Stimulated activated naive CD4-positive, alpha-beta T cell treated with Interleukin-2 at 50 U/mL for 16 hours (primary cell): ENCODE data around the gene POLK.
"Not testable (repeated sequence)": the region's sequence is repeated elsewhere in the genome, so short reads cannot be mapped to it uniquely, and the experiment has no call there.

Experiments used
- DNase-seq: peaks from one replicate; lab custom pipeline; 2025; lab: John Stamatoyannopoulos, UW

Gene POLK

DNA sequence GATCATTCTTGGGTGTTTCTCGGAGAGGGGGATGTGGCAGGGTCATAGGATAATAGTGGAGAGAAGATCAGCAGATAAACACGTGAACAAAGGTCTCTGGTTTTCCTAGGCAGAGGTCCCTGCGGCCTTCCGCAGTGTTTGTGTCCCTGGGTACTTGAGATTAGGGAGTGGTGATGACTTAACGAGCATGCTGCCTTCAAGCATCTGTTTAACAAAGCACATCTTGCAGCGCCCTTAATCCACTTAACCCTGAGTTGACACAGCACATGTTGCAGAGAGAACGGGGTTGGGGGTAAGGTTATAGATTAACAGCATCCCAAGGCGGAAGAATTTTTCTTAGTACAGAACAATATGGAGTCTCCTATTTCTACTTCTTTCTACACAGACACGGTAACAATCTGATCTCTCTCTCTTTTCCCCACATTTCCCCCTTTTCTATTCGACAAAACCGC lies 99.2 kb downstream of the POLK start:
- DNase-seq: not testable (repeated sequence)

DNA sequence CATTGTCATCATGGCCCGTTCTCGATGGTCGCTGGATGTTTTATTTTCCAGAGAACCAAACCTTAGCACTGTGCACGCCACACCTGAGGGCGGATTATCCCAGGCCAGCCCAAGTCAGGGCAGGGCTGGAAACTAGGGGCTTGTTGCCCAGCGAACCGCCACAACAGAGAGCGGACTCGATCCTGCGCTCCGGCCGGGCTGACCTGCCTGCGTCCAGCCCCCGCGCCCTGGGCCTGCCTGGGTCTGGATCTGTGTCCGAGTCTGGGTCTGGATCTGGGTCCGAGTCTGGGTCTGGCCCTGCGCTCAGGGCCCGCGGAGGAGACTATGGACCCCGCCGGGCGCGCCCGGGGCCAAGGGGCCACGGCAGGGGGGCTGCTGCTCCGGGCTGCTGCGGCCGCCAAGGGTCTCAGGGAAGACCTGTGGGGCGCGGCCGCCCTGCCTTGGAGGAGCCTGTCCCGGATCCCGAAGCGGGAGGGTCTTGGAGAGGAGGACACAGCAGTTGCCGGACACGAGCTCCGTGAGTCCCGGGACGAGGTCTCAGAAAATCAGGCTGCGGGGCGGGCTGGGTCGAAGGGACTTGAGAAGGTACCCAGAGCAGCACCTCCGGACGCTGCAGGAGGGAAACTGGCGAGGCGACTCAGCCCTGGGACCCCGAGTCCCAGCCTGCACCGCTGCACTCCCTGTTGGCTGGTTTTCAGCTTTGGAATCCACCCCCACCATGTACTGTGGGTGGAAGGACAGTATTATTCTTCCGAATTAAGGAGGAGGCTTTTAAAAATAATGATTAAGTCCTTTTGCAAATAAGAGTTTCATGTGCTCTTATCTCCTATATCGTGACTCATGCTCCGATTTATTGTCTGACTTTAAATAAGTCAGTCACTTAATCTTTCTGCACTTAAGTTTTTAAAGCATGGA lies 99.9 kb downstream of the POLK start, which contains the start of gene ANKDD1B:
Gene ANKDD1B (plus strand): TSS at position 143 of the 915 bp plus-strand sequence. CDS start 182 bp downstream, at position 325.
- DNase-seq: no peak

DNA sequence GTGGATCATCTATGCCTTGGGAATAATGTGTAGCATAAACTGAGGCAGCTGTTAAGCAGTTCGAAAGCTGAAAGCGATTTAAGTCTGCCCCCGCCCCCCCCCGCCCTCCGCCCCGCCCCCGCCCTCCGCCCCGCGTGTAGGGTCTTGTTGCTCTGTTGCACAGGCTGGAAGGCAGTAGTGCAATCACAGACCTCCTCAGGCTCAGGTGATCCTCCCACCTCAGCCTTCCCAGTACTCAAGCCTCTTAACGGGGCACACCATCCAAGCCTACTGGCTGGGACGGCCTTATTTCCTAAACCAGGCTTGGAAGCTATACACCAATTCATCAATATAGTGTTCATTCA lies 100.5 kb downstream of the POLK start:
- no peak for DNase-seq

DNA sequence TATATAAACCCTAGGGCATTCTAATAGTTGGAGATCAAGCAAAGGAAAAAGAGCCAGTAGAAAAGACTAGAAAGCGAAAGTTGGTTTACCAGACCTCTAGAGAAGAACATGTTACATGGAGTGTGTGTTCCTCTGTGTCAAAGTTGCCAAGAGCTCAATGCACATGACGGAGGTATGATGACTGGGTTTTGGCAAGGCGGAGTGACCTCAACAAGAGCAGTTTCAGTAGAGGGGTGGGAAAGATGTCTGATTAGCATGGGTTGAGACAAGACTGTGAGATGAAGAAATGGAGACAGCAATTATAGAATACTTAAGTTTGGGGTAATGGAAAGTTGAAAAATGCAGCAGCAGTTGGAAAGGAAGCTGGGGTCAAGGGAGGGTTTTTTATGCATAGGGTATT lies 101.2 kb downstream of the POLK start:
- no peak for DNase-seq

DNA sequence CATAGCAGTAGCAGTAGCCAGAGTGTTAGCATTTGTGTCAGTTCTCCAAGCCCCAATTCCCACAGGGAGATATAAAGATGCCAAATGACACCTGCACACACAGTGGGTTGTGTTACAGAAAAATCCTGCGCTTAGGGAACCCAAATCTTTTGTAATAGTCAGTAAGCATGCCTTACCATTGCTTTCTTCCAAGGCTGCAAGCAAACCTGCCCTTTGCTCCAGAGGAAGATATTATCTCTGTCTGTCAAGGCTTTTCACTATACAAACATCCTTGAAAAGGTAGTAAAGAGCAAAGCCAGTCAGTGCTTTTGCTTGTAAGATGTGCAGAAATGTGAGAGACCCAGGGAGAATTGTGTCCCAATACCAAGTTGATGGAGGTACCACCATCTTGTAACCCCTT lies 102.5 kb downstream of the POLK start:
- DNase-seq: no peak

DNA sequence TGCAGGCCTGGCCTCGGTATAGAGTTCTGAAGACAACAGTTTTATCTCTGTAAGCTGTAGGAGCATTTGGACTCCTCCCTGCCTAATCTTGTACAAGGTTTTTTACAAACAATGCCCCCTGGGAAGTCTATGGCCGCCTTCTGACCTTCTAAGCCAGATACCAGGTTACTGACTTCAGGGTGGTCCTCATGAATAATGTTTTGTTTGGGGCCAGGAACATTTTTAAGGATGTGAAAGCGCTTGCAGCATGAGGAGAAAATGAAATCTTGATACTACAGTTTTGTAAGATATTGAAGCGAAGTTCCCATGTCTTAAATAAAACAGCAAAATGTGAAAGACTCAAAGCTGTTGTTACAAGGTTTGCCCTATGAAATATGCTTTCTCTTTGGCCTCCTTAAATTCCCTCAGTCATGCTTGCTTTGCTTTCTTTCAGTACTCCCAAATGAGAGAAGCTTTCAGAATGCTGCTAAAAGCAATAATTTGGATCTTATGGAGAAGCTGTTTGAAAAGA lies 104.7 kb downstream of the POLK start:
- DNase-seq: no peak

DNA sequence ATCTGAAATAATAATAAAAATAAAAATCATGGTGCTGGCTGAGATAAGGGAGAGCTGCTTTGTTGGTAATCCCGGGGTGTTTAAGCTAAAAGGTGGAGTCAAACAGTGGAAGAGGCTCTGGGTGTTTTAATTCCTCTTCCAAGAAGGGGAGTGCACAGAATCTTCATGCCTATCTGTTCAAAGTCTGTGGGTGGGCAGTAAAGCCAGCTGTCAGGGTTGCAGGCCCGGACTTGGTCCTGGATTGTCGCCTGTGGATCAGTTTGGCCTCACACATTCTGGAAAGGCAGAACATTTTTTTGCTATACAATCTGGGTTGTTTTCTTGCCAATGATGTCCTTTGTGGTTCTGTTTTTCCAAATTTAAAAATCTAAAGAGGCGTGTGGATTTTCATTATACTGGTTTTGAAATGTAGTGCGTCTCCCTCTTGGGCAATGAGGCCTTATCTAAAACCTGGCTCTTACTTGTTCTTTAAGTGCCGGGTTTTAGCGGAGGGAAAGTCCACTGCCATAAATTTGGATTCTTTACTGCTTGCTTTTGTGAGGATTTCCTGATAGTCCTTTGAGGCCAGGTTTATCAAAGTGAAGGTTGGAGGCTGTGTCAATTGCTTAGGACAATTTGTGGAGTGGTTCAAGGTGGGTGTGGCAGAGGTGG lies 105.4 kb downstream of the POLK start:
- DNase-seq: no peak

DNA sequence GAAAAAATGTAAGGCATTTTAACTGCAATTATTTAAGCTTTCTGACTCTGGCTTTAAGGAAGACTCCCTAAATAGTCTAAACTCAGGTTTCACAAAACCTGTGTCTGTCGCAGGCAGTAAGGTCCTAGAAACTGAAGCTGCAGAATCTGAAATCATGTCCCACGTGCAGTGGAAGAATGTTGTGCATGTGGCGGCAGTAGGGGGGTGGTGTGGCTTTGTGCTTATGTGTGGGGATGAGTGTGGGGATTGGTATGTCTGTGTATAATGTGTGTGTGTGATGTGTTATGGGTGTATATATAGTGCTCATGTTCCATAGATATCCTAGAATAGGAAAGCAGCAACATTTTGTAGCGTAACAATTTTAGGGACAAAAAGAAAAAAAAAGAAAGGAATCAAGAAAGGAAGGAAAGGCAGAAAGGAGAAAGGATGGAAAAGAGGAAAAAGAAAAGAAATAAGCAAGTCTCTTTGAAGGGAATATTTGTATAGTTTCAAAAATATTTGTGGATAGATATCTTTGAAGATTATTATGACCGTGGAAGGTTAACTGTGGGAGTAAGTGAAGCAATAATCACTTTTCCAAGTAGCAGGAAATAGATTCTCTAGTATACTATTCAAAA lies 106.2 kb downstream of the POLK start:
- no peak for DNase-seq

DNA sequence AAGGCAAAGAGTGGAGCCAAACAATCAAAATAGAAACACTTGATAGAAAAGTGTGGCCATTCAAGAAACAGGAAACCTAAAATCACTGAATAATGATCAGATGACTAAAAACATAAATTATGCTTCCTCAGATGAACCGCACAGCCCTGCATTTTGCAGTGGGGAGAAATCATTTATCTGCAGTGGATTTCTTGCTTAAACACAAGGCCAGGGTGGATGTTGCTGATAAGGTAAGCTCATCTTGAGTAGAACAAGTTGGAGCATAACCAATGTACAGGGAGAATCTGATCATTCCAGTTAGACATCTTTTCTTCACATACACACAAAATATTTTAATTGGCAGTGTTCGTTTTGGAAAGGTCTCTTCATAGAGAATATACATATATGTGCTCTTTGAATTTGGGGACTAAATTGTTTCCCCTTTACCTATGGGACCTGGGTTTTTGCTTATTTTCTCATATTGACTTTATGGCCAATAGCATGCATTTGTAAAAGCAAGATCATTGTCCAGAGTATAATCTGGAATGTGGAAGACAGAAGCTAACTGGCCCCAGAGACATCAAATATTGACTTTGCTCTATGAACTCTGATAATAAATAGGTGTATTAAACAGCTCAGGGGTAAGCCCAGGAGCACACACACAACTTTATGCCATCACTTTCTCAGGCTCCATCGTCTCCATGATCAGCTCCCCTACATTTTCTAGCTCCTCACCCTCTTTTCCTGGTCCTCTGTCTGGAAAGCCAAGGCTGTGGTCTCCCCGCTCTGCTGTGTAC lies 108.7 kb downstream of the POLK start:
- DNase-seq: no peak

DNA sequence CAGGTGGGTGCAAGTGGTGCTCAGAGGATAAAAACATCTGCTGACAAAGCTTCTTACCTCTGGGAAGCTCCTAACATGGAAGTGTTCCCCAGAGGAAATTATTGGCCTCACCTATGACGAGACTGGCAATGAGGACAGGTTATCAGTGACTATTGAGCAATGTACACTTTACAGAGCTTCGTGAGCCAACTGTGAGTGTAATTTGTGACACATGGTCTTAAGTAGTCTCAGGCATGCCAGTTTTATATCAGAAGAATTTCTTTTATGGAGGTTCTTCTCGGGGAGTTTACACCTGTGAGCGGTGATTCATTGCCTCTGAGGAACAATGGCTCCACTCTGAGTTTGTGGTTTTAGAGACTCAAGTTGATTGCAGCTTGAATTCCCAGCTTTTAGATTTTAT lies 110.9 kb downstream of the POLK start:
- no peak for DNase-seq

DNA sequence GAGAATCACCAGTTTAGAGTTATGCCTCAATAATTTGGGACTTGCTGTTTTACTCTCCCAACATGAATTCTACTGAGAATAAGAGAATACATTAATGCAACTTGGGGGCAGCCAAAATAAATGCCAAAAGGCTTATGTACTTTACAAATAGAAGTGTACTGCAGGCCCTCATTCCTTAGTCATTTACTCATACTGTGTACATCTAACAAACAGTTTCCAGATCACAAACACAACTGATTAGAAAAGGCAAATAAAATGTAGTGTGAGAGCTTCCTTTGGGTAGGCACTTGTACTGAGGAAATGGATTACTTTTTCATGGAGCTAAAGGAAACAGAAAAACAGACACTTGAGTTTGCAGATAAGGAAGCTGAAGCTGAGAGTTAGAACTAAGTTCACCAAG lies 112.2 kb downstream of the POLK start:
- DNase-seq: no peak

DNA sequence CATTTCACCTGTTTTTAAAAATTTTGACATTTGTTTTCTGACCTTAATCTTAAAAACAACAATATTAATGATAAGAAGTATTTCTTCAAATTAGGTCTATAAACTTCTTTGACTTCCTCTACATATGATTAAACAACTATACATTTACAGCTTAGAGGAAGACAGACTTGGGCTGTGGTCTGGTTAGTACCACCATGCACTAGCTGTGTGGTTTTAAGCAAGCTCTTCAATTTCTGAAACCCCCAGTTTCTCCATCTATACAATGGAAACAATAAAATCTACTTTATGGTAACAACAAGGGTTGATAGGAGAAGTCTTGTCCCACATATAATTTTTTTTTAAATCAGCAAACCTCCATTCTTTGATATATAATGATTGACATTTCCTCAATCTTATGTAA lies 115.3 kb downstream of the POLK start:
- no peak for DNase-seq

DNA sequence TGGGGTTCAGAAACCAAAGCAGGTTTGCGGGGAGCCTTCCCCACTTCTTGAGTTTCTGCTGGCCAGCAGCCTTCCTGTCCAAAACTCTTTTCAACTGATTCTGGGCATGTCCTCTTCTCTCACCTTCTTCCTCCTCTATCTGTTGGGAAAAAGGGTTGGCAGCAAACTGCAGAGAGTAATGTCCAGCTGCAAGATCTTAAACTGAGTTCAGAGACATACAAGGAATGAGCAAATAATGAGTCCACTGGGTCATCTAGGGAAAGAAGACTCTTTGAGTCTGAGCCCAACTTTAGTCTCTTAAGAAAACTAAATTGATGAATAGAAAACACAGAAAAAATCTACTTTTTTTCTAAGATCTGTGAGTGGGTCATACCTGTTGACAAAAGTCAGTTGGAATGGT lies 116.1 kb downstream of the POLK start:
- DNase-seq: no peak

DNA sequence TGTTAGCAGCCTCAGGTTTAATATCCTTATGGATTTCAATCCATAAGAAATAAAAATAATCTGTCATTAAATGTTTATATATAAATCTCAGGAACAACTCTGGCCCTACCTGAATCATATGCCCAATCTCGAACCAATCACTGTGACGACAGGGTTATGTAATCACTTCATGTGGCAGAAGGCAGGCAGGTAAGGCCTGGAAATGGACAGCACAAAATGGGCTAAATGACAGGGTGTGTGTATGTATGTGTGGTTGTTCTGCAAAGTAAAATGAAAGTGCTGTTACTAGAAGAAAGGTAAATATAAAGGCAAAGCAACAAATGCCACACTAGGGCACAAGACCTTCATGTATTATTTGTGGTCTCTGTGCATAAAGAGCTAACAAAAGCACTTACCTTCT lies 119.2 kb downstream of the POLK start:
- DNase-seq: no peak

DNA sequence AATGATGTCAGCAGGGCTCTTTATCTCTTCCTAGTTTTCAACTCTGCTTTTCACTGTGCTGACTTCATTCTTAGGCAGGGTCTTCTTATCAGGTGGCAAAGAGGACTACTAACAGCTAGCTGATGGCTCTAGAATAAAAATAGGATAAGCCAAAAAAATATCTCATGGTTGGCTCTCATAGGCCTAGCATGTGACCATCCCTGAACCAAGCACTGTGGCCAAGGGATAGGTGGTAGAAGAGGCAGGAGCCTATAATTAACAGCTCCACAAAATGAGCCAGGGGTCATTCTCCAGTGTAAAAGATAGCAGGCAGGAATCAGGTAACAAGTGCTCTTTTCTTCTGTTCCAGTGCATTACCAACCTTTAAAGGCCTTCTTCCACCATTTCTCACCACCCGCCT lies 120.6 kb downstream of the POLK start:
- DNase-seq: no peak

DNA sequence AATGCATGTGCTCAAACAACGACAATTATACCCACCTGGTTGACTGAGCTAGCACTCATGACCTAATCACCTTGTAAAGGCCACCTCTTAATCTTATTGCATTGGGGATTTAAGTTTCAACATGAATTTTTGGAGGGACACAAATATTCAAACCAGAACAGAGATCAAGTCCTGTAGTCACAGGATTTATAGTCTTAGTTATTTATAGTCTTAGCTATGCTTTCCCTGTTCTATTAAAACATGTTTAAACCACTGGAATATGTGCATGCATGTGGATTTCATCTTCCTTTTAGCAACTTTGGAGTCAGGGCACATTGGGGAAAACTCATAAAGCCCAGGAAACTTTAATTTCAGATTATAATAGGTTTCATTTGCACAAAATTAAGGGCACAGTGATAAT lies 126.3 kb downstream of the POLK start:
- DNase-seq: no peak

DNA sequence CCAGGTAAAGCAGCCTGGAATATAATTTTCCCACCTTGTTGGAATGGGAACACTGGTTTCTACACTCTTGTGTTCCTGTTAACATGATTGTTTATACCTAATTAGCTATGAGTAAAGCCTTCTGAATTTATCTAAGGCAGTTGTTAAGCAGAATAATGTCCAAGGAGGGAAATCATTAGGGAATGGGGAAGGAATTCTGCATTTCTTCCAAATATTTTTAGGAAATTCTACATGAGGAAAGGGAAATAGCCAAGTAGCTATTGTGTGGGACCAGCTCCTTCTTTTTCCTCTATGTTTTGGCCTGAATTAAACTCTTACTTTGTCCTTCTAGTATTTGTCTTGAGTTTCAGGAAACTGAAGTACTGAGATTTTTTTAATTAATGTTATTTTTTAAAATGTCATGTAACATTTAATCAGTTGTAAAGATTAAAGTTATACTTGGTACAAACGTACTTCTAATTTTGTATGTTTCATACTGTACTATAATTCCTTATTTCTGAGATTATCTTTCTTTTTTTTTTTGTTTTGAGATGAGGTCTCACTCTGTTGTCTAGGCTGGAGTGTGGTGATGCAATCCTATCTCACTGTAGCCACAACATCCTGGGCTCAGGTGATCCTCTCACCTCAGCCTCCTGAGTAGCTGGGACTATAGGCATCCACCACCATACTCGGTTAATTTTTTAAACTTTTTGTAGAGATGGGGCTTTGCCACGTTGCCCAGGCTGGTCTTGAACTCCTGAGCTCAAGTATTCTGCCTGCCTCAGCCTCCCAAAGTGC lies 128.0 kb downstream of the POLK start:
- DNase-seq: no peak

DNA sequence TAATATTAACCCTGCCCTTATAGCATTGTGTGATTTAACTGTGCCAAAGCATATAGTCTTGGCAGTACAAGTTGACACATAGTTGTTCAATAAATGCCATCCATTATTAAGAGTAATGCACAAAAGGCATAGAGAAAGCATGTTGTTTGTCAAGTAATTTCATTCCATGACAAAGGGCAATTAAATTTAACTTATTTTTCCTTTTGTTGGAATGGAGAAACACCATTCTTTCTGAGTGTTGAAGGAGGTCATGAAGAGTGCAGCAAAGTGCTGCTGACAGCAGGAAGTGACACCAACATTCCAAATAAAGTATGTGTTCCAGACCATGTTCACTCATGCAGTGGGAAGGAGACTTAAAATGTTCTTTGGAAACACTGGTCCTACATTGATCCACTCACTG lies 128.7 kb downstream of the POLK start:
- no peak for DNase-seq

DNA sequence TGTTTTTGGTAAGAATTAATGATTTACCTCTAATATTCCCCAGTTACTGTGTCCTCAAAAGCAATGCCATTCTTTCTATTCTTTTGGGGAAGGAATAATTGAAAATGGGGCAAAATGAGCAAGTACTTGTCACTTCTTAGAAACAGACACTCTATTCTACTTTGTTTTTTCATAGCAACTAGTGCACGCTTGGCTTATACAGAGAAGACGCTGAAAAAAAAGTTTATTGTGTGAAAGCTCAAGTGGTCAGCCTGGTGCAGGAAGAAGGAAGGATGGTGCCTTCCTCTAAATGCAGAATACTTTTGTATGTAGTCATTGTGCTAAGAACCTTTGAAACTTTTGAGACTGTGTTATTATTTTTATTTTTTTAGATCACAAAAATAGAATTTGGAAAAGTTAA lies 129.1 kb downstream of the POLK start:
- DNase-seq: no peak

DNA sequence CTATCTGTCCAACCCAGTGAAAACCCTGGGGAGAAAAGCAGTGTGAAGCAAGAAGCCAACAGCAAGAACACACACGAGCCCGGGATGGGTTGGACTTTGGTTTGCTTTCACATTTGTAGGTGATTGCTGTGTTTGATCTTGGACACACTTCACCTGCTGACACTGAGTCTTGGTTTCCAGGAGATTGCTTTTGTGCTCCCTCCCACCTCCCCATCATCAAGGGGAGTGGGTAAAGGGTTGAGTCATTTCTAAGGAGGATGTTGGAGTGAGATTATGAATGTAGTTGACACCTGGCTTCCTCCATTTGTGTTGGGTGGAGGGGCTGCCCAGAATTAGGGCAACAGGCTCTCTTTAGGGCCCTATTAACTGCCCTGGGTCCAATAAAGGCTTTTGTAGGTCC lies 137.0 kb downstream of the POLK start:
- no peak for DNase-seq
